SW480 (cell line): Measurements from ENCODE around the gene BNC2.
"Not testable (repeated sequence)": the region's sequence is repeated elsewhere in the genome, so short reads cannot be mapped to it uniquely, and the experiment has no call there.

Experiments
- DNase-seq: peaks from one replicate; pipeline ENCODE4 v3.0.0-alpha.2; 2016; ENCODE audit warnings: low spot score

BNC2 gene

GRCh38 chr9:16449076-16449730 lies 421.3 kb downstream of the BNC2 start:
- DNase-seq: no peak

- DNase-seq: no peak
Observed at GRCh38 chr9:16447946-16448345, 422.5 kb downstream of the BNC2 start.

GRCh38 chr9:16446636-16447035 lies 423.8 kb downstream of the BNC2 start:
- DNase-seq: no peak

GRCh38 chr9:16445141-16445920 lies 425.1 kb downstream of the BNC2 start:
- DNase-seq: no peak

- DNase-seq: peak; percentile 73
Observed at GRCh38 chr9:16442622-16443021, 427.8 kb downstream of the BNC2 start.

GRCh38 chr9:16441791-16442190 lies 428.7 kb downstream of the BNC2 start:
- peak; percentile 18 for DNase-seq

- DNase-seq: not testable (repeated sequence)
Observed at GRCh38 chr9:16438831-16439230, 431.6 kb downstream of the BNC2 start.

- no peak for DNase-seq
Observed at GRCh38 chr9:16436545-16436944, 433.9 kb downstream of the BNC2 start.

GRCh38 chr9:16434526-16434925 lies 435.9 kb downstream of the BNC2 start:
- no peak for DNase-seq

GRCh38 chr9:16433494-16433893 lies 437.0 kb downstream of the BNC2 start:
- no peak for DNase-seq

GRCh38 chr9:16431666-16432392 lies 438.6 kb downstream of the BNC2 start:
- no peak for DNase-seq

GRCh38 chr9:16429671-16430070 lies 440.8 kb downstream of the BNC2 start:
- no peak for DNase-seq

- DNase-seq: no peak
Observed at GRCh38 chr9:16427873-16428427, 442.5 kb downstream of the BNC2 start.

- DNase-seq: no peak
Observed at GRCh38 chr9:16426716-16427115, 443.8 kb downstream of the BNC2 start.

- DNase-seq: no peak
Observed at GRCh38 chr9:16425562-16426231, 444.8 kb downstream of the BNC2 start.

GRCh38 chr9:16422114-16422513 lies 448.4 kb downstream of the BNC2 start:
- DNase-seq: no peak

- DNase-seq: no peak
Observed at GRCh38 chr9:16421532-16421931, 448.9 kb downstream of the BNC2 start.

GRCh38 chr9:16419124-16419523 lies 451.3 kb downstream of the BNC2 start:
- no peak for DNase-seq

GRCh38 chr9:16418721-16419120 lies 451.7 kb downstream of the BNC2 start:
- DNase-seq: no peak

GRCh38 chr9:16417749-16418148 lies 452.7 kb downstream of the BNC2 start:
- DNase-seq: peak; percentile 27

- DNase-seq: peak; percentile 73
Observed at GRCh38 chr9:16417161-16417560, 453.3 kb downstream of the BNC2 start.

- DNase-seq: no peak
Observed at GRCh38 chr9:16414451-16414850, 456.0 kb downstream of the BNC2 start.
